Activated T-cell treated with anti-CD3 and anti-CD28 coated beads for 4 hours (primary cell): ENCODE results near the gene SEL1L.
"Not testable (repeated sequence)": the region's sequence is repeated elsewhere in the genome, so short reads cannot be mapped to it uniquely, and the experiment has no call there.

ENCODE experiments used
- DNase-seq: peaks from one replicate; pipeline ENCODE4 v3.0.0-alpha.2; 2020

Gene SEL1L

DNA sequence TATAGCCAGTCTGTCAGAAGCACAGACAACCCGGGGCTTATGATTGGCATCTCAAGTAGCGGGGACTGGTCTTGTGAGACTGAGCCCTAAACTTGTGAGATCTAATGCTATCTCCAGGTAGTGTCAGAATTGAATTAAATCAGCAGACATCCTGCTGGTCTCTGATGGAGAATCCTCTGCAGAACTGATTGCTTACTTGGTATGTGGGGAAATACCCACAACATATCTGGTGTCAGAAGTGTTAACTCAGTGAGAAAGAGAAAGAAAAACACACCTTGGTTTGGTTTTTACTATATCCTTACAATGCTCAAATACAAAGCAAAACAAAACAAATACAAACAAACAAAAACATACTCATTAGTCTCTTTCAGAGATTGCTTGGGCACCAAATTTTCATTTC, 10.0 kb downstream of the SEL1L start:
- no peak for DNase-seq

DNA sequence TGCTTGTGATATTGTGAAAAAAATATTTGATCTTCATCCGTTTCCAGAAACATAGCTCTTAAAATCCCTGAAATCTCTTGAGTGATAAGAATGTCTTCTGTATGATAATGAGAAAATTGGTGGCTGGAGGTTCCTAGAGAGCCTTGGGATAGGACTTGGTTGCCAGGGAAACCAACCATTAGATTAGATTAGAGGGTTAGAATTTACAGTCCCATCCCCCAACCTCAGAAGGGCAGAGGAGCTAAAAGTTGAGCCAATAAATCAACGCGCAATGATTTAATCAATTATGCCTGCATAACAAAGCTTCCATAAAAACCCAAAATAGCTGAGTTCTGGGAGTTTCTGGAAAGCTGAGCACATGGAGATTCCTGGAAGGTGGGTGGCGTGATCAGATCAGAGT, 10.6 kb downstream of the SEL1L start:
- DNase-seq: no peak

DNA sequence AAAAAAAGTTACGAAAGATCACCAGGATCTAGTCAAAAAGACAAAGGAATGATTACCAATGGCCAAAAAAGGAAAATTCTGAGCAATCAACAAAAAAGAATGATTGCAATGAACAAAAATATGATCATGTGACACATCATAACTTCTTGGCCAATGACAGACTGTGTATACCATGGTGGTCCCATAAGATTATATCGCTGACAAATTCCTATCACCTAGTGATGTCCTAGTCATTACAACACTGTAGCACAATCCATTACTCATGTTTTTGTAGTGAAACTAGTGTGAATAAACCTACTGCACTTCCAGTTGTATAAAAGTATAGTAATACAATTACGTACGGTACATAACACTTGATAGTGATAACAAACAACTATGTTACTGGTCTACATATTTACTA, 12.3 kb downstream of the SEL1L start:
- DNase-seq: no peak

DNA sequence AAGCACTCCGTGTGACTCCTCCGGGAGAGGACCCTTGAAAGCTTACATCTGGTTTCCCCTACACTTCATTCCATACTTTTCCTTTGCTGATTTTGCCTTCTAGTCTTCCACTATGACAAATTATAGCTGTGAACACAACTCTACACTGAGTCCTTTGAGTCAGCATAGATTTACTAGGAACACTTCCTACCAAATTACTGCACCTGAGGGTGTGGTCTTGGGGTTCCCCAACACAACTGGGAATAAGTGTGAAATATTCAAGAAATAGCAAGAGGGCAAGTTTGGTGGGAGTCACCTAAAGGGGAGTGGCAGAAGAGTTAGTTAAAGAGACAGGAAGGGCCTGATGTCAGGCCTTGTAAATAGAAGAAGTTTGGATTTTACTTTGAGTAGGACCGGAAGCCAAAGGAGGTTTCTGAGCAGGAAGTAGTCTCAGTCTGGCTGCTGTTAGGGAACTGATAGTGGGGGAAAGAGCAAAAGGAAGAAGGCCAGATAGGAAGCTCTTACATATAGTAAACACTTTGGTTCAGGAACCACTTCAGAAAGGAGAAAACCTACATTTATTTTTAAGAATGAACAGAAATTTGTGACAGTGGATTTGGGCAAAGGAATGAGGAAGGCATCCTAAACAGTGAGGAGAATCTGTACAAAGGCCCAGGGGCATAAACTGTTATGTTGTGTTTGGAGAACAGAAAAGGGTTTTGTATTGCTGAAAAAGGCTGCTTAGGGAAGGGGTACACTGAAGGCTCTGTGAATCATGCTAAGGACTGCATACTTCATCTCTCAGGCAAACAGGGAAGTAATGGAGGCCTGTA, 14.2 kb downstream of the SEL1L start:
- DNase-seq: no peak

DNA sequence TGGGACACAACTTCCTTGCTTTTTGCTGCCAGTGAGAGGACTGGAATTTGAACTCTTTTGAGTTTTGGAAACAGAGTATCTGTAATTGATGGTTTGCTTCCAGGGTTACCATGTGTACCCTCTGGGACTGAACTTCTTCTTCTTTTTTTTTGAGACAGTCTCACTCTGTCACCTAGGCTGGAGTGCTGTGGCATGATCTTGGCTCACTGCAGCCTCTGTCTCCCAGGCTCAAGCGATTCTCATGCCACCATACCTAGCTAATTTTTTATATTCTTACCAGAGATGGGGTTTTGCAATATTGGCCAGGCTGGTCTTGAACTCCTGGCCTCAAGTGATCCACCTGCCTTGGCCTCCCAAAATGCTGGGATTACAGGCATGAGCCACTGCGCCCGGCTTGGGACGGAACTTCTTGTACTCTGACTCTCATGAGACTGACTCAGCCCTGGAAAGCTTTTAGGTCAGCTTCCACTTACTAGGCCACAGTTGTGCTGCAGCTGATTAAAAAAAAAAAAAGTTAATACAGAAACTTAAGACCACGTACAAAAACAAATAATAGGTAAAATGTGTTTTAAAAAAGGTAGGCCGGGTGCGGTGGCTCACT, 15.8 kb downstream of the SEL1L start:
- DNase-seq: no peak

DNA sequence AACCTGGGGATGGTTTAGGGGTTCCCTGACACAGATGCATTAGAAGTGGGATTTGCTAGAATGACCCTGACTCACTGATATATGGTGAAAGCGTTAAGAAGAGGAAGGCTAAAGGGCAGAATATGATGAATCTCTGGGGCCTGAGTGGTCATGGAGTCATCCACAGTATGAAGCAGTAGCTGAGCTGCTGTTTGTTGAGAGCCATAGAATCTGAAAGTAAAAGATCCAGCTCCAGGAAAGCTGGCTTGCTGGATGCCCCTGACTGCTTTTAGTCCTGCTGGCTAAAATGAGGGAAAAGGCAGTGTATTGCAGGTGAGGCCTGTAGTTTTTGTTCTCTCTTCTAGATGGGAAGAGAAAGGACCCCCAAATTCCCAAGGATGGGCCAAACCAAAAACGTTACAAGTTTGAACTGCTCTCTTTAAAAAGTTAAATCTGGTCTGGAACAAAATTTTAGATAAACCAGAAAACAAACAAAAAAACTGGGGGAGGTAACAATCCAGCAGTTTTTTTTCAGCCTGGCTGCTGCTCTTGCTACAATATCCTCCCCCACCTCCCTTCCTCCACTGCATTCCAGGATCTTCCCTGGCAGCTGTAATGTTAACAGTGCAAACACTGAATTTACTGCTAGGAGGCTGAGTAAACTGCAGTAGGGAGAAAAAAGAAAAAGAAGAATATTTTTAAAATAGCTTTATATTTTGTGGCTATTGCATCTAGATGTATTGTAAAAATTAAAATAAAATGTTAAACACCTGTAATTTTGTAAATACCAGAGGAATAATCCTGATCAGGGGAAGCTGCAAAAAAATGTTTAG, 16.5 kb downstream of the SEL1L start:
- no peak for DNase-seq

DNA sequence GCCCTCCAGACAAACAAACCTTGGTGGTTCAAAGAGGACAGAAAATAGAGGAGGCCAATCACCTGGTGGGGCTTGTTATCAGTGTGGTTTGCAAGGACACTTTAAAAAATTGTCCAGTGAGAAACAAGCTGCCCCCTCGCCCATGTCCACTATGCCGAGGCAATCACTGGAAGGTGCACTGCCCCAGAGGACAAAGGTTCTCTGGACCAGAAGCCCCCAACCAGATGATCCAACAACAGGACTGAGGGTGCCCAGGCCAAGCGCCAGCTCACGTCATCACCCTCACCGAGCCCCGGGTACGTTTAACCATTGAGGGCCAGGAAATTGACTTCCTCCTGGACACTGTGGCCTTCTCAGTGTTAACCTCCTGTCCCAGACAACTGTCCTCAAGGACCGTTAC, 17.7 kb downstream of the SEL1L start:
- DNase-seq: not testable (repeated sequence)

DNA sequence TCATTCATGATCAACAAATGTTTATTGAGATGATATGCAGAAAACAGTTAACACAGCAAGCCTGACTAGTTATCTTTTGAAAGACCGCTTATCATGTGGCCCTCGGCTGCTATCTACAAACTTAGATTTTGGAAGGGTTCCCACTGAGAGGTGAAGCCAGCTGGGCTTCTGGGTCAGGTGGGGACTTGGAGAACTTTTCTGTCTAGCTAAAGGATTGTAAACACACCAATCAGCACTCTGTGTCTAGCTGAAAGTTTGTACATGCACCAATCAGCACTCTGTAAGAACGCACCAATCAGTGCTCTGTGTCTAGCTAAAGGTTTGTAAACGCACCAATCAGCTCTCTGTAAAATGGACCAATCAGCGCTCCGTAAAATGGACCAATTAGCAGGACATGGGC, 20.8 kb downstream of the SEL1L start:
- not testable (repeated sequence) for DNase-seq

DNA sequence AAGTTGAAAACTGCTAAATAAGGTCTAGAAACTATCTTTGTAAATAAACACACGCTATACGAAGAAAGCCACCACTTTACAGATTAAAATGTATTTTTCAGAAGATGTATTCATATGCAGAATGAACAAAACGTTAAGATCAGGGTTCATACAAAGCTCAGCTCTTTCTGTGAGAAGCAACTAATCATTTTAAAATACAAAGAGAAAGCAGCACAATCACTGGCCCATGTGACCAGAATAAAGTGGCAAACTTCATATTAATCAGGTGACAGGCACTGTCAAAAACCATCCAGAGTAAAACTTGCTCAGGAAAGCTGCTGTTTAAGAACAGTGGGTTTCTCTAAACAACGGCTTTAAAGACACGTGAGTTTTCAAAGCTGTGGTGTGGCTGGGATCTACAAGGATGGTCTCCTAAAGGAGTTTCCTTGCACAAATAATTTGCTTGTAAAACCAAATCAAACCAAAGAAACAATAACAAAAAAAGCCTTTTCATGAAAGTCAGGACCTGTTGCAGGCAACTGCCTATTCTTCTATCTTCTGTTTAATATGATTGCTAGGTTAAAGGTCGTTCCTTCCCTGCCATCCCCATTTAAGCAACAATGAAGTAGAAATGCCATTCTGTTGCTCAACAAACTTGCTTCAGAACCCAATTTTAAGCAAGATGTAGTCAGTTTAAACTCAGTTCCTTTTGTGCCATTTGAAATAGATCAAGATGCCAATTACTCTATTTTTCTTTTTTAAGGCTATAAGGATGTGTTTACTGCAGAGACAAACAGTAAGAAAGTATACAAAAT, 22.3 kb downstream of the SEL1L start:
- no peak for DNase-seq

DNA sequence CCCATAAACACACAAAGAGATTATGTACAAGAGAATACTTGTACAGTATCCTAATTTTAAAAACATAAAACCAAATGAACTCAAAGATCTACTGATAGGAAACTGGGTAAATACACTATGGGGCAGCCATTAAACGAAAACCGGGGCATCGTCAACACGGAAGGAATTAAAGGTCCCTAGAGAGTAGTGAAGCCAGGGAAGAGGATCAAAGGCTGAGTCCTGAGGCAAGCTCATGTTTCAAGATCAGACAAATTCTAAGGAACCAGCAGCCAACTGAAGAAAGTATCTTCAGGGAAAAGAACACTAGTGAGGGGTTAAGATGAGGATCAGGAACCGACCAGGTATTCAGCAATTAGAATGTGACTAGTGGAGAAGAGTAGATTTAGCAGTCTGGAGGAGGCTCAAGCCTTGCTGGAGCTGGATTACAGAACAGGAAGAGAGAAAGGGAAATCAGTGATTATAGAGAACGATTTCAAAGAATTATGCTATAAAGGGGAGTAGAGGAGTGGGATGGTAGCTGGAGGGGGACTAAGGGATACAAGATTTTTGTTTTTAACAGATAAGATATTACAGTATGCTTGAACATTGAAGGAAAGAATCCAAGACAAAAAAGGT, 23.7 kb downstream of the SEL1L start:
- DNase-seq: no peak

DNA sequence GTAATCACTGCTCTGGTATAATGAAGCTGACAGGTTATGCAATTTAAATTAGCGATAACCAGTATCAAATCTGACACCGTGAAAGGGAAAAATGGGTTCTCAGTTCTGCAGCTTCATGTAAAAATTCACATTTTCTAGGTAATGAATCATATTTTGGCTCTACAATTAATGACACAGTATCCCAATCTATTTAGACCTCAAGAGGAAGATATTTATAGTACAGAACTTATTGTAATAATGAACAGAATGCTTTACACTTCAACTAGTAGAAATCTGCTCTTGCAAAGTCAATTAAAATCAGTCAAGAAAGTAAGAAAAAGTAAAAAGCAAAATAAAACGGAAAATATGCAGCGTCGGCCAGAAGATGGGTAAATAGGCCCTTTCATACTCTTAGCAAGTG, 24.3 kb downstream of the SEL1L start:
- DNase-seq: no peak

DNA sequence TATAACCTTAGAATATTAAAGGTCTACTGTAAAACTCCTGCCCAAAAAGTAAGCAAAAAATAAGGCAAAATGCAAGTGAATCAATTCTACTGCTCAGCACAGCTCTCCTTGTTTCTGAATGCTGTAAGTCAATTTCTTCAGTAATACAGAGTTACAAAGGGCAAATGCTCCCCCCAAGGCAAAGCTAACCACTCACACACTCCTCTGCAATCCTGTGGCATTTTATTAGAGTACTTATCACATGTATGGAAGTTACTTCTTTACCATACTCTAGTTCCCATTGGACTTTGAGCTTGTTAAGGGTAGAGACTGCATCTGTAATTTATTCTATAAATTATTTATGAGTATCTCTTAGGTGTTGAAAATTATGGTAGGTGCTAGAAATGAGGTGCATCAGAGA, 27.2 kb downstream of the SEL1L start:
- DNase-seq: no peak

DNA sequence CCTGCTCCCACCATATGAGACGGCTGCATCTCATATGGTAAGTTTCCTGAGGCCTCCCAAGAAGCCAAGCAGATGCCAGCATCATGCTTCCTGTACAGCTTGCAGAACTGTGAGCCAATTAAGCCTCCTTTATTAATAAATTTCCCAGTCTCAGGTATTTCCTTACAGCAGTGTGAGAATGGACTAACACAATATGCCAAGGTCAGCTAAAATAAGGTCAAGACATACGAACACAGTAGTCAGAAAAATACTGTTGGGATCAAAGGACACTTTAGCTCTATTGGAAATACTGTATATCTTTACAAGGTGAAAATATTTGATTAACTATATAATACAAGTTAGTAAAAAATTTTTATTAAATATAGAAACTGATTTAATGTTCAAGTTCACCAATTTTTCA, 28.8 kb downstream of the SEL1L start:
- DNase-seq: no peak

DNA sequence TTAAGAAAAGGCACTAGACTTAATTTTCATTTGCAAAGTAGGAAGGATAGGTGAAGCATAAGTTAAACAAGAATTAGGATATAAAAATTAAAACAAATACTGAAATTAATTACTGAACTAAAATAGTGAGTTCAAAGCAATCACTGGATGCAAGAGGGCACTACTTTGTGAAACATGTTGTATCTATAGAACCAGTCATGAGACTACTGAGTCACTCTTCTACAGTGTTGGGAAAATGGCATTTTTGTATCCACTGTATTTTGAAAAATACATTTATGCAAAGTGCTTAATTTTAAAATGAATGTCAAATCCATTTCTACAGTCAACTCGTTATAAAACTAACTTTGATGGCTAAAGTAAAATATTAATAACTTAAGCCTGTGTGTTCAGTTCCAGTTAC, 47.9 kb downstream of the SEL1L start:
- no peak for DNase-seq

DNA sequence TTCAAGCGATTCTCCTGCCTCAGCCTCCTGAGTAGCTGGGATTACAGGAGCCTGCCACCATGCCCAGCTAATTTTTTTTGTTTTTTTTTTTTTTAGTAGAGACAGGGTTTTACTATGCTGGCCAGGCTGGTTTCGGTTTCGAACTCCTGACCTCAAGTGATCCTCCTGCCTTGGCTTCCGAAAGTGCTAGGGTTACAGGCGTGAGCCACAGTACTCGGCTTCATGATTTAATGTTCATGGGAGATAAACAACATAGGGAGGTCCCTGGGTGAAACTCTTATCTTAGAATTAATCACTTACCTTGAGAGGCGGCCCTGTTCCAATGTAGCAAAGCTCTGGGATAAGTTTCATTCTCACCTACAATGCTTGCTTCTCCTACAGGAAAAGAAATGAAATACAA, 48.3 kb downstream of the SEL1L start:
- no peak for DNase-seq

DNA sequence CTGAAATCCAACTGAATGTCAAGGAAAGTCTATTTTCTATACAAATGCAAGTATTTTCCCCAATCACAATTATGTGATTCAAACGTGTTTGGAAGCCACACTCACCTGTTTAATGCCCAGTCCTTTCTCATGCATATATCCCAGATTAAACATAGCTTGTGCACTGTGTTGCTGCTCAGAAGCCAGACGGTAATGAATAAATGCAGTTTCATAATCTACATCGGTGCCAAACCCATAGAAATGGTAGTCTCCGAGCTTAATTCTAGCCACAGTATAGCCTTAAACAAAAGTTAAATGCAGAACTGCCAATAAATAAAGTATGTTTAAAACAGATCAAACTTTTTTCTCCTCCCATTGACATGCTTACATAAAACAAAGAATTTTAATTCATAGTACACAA, 49.5 kb downstream of the SEL1L start:
- no peak for DNase-seq

DNA sequence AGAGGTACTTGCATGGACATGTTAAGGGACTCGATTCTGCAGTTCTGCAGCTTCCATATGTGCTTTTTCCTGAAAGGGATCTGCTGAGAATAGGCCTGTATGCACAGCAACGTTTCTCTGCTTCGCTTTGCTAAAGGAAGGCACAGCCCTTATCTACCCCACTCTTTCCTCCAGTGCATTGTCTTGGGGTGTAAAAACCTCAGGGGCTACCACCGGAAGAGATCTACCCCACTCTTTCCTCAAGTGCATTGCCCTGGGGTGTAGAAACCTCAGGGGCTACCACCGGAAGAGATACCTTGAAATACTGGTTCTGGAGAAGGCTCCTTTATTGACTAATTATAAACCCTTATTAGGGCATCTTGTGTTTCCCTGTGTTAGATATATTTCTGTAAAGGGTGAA, 52.9 kb downstream of the SEL1L start:
- DNase-seq: no peak

DNA sequence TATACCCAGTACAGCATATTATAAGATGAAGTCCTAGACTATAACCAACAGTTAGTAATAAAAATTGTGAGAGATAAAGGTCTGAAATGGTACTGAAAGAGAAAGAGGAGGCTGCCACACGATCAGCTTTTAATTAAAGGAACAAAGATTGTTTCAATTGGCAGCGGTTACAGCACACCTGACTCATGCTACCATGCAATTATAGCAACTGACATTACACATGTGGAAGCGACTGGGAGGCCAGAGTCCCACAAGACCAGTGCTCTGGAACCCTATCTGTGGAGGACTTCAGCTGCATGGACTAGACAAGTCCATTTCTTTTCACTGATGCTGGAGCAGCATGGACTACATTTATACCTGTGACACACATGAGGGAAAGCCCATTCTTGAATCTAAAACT, 55.2 kb downstream of the SEL1L start:
- no peak for DNase-seq

DNA sequence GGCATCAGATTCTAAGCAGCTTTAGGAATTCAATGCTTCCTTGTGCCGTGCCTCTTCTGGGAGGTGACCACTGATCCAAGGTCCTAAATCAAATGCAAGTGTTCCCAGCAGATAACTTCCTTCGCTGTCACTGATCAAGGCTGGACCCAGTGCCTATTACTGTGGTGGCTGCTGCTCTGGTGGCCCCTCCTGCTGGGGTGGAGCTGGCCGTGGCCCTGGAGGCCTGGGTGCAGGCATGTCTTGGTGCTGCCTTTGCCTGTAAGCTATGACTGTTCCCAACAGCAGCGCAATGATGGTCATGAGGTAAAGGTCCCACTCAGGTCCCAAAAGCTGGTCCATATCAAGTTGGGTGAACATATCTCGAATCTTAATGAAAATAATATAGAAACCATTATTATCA, 56.8 kb downstream of the SEL1L start:
- no peak for DNase-seq

DNA sequence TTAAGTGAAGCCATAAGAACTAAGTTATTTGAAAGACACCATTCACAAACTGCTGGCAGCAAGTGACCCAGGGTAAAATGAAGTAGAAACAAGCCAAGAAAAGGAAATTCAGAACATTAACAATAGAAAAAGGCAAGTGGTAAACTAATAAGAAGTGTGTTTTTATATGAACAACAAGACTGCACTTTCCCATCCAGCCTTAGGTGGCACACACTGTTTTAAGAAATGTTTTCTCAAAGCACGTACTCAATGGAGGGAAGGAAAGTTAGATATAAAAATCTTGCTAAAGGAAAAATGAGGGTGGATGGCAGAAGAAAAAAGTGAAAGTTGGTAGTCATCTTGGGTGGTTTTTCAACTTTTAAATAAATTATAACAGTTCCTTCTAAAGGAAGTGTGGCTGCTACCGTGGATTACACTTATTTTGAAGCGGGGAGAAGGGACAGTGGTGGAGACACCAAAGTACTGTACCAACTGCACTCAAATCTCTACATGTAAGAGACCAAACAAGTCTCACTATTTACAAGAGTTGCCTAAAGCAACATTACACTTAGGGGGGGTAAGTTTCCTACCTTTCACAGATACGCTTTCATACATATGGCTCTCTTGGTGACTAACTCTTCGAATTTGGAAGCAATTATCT, 58.8 kb downstream of the SEL1L start:
- no peak for DNase-seq

DNA sequence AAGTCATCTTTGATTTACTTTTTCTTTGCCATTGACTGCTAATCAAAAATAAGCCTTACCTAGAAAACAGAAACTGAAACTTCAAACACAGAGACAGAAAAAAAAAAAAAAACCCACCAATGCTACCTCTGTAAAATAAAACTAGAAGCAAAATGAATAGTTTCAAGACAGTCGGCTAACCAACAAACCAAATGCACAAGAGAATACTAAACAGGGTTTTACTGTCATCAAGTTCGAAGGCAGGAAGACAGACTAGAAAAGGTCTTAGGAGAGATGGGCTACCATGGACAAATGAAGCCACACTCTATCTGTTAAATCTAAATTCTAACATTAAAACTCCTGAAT, 59.5 kb downstream of the SEL1L start:
- no peak for DNase-seq

DNA sequence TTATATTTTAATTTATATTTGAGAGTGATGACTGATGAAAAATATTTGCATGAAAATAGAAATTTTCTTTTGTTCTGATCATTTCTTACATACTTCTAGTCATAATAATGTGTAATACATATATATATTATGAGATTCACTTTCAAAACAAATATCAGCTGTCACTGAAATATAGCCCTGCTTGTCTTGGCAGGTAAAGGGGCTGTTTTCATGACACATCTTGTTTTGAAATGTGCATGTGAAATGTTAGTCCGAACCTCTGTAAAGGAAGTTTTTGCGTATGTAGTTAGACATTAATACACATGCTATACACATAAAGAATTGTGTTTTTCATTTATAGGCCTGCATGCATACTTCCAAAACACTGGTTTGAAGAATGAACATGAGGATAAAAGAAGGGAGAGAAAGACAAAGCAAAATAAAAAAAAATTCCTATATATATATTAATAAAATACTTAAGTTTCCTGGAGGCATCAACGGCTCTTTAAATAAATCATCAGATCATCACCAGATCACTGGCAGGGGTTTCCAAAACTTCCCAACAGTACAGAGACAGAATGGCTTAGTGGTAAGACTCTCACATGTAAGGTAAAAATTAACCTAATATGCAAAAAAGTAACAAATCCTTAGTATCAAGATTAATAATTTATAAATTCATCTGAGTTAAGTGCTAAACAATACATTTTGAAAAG, 60.1 kb downstream of the SEL1L start:
- DNase-seq: no peak
